ACC112 (cell line): ENCODE measurements around the gene C1orf56.
"Not testable (repeated sequence)": the region's sequence is repeated elsewhere in the genome, so short reads cannot be mapped to it uniquely, and the experiment has no call there.

ENCODE experiments used
- H2AFZ ChIP-seq: fragments of 200-600 bp; sonication (generic); one replicate; pipeline ENCODE4 v1.6.0; 2017; ENCODE audit warnings: antibody characterized with exemption, low read length; ENCODE audit not compliant: unreplicated experiment
- H3K27ac ChIP-seq: fragments of 200-600 bp; sonication (generic); 2 replicates; pipeline ENCODE4 v1.5.1; 2014; ENCODE audit warnings: low read depth, mild to moderate bottlenecking, antibody characterized with exemption, low read length, moderate library complexity
- H3K27me3 ChIP-seq: fragments of 200-600 bp; sonication (generic); 2 replicates; pipeline ENCODE4 v1.6.1; 2014; ENCODE audit warnings: mild to moderate bottlenecking, antibody characterized with exemption, low read length, moderate library complexity, mixed read lengths; ENCODE audit not compliant: insufficient read depth
- H3K36me3 ChIP-seq: fragments of 200-600 bp; sonication (generic); 2 replicates; pipeline ENCODE4 v1.6.1; 2016; ENCODE audit warnings: mild to moderate bottlenecking, antibody characterized with exemption, low read length, moderate library complexity, mixed read lengths; ENCODE audit not compliant: insufficient read depth
- H3K4me1 ChIP-seq: fragments of 200-600 bp; sonication (generic); one replicate; pipeline ENCODE4 v1.6.1; 2016; ENCODE audit warnings: low read length, mixed read lengths; ENCODE audit not compliant: insufficient read depth, unreplicated experiment, control insufficient read depth
- H3K4me3 ChIP-seq: fragments of 200-600 bp; sonication (generic); 2 replicates; pipeline ENCODE4 v1.5.1; 2014; ENCODE audit warnings: mild to moderate bottlenecking, low read depth, low read length
- H3K79me2 ChIP-seq: fragments of 200-600 bp; sonication (generic); one replicate; pipeline ENCODE4 v1.6.0; 2016; ENCODE audit warnings: low read length; ENCODE audit not compliant: control insufficient read depth, unreplicated experiment, insufficient read depth

Gene C1orf56

DNA sequence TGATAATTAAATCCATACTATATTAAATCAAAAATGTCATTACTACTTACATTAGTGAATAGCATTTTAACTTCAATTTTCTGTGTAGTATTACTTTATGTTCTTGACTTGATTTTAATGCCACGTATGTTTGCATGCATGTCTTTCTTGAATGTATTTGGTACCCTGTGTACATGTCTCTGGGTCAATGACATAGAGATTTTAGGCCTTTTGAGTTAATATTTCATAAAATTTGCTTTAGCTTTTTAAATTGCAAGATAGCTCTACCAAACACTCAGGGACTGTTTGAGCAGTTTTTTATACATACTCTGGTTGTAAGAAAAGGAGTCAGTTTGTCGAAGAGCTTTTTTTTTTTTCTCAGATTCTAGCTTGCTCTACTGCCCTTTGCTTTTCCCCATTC is 14.2 kb downstream of the C1orf56 start:
- H3K4me3 ChIP-seq, result peak overlapping the region; percentile 83
- peak overlapping the region; percentile 99 for H3K27ac ChIP-seq
- peaks cover 18% of the 10 kb centered on the region for H3K4me1 ChIP-seq
- no peaks in the 10 kb centered on the region for H3K36me3 ChIP-seq
- H3K27me3 ChIP-seq, result no peaks in the 10 kb centered on the region
- H2AFZ ChIP-seq, result peak overlapping the region; percentile 29
- peaks cover 93% of the 10 kb centered on the region for H3K79me2 ChIP-seq

DNA sequence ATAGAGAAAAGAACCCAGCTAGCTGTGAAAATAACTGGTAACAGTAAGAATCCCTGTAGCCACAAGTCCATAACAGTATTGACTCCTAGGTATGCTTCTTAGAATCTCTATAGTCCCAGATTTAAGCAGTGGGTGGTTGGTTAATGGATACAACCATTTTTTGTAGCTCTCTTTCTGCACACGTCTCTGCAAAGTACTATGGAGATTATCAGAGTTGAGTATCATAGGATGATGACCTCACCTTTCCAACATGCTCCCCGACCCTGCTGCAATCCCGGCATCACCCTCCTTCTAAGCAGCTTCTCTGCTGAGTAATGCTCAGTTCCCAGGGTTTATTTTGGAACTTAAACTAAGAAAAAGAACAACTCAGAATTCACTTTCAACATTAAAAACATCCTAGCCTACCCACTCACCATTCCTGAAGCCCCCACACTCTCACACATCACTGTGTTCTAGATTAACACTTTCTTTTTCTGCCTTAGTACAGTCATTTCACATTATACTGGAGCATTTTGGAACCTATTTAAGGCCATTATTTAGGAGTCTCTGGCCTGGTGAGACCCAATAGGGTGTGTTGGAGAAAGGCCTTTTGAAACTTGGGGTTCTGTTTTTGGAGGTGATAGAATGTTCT is 15.3 kb downstream of the C1orf56 start:
- no peaks in the 10 kb centered on the region for H3K27me3 ChIP-seq
- no peaks in the 10 kb centered on the region for H3K36me3 ChIP-seq
- peak overlapping the region; percentile 99 for H3K27ac ChIP-seq
- peak overlapping the region; percentile 53 for H2AFZ ChIP-seq
- peak overlapping the region; percentile 68 for H3K4me3 ChIP-seq
- peaks cover 15% of the 10 kb centered on the region for H3K4me1 ChIP-seq
- peaks cover 90% of the 10 kb centered on the region for H3K79me2 ChIP-seq

DNA sequence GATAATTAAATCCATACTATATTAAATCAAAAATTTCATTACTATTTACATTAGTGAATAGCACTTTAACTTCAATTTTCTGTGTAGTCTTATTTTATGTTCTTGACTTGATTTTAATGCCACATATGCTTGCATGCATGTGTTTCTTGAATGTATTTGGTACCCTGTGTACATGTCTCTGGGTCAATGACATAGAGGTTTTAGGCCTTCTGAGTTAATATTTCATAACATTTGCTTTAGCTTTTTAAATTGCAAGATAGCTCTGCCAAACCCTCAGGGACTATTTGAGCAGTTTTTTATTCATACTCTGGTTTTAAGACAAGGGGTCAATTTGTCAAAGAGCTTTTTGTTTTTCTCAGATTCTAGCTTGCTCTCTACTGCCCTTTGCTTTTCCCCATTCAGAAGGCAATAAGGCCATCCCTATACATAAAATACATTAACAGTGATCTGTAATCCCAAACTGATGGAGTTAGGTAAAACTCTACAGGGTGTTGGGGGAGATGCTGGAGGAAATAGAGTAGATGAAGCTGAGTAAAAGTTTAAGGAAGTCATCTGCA is 17.6 kb downstream of the C1orf56 start:
- Histone ChIP-seq H3K4me1 (peaks cover 25% of the 10 kb centered on the region), H3K4me3 (no peak overlapping the region), H3K27me3 (no peaks in the 10 kb centered on the region), H2AFZ (no peak overlapping the region), H3K79me2 (peaks cover 77% of the 10 kb centered on the region), H3K36me3 (peaks cover 3% of the 10 kb centered on the region; the same call in 1 of the 2 replicates), H3K27ac (no peak overlapping the region)

DNA sequence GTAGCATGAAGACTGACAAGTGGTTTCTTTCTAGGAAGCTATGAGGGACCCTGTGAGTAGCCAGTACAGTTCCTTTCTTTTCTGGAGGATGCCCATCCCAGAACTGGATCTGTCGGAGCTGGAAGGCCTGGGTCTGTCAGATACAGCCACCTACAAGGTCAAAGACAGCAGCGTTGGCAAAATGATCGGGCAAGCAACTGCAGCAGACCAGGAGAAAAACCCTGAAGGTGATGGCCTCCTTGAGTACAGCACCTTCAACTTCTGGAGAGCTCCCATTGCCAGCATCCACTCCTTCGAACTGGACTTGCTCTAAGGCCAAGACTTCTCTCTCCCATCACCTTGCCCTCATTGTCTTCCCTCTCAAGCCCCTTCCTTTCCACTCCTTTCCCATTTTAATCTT is 19.6 kb downstream of the C1orf56 start:
- peaks cover 64% of the 10 kb centered on the region for H3K79me2 ChIP-seq
- peaks cover 24% of the 10 kb centered on the region for H3K4me1 ChIP-seq
- peaks cover 3% of the 10 kb centered on the region; the same call in 1 of the 2 replicates for H3K36me3 ChIP-seq
- H3K27ac ChIP-seq, result peak overlapping the region; percentile 97; the same call in 1 of the 2 replicates
- no peaks in the 10 kb centered on the region for H3K27me3 ChIP-seq
- no peak overlapping the region for H2AFZ ChIP-seq
- H3K4me3 ChIP-seq, result no peak overlapping the region

DNA sequence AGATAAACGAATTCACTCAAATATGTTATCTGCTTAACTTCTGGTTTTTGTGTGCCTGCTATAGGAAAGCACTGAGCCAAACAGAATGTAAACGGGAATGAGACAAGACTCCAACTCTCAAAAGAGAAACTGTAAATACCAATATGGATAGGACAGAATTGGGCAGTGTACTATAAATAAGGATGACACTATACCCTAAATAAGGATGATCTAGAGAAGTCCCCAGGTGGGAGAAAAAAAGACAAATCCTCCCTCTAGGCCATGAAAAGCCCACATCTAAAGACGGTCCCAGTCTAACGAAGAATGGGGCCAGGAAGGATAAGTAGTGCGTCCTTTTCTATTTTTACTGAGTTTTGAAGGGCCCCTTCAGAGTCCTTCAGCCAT is 21.5 kb downstream of the C1orf56 start:
- peaks cover 3% of the 10 kb centered on the region; the same call in 1 of the 2 replicates for H3K36me3 ChIP-seq
- H3K4me1 ChIP-seq, result peaks cover 24% of the 10 kb centered on the region
- H3K27ac ChIP-seq, result peak overlapping the region; percentile 97
- peaks cover 52% of the 10 kb centered on the region for H3K79me2 ChIP-seq
- H3K27me3 ChIP-seq, result no peaks in the 10 kb centered on the region
- no peak overlapping the region for H3K4me3 ChIP-seq
- no peak overlapping the region for H2AFZ ChIP-seq

DNA sequence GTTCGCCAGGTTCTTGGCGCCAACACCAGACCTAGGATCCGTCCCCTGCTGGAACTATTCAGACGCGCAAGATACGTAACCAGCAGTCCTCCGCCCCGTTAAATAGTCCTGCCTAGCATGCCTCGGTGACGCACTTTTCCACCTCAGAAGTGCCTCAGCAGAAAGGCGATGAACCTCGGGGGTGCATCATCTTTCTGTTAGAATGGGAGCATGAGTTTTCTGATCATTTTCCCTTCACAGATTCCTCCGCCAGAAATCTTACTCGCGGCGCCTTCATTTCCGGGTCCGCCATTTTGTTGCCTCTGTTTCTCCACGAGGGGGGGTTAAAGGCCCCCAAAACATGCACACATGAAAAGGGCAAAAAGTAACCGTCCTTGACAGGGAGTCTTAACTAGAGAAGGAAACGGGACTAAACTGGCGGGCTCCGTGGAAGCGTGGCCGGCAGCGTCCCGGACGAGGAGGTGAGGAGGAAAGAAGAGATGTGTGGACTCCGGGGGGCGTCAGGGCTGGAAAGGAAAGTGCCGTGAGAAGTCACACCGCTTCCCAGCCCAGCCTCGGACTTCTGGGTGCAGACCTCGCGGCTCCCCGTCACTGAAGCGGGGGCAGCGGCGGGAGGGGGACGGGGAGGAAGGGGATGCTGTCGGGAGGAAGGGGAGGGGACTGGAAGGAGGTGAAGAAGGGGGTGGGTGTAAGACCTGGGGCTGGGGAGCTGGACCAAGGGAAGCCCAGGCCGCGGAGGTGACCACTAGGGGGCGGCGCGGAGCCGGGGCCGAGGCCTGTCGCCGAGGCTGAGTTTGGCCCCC is 23.1 kb downstream of the C1orf56 start, which contains the start of gene GABPB2:
Gene GABPB2, plus strand, starts transcription at position 288 of the 803 bp plus-strand sequence. CDS start 17,429 bp downstream, outside the sequence.
- H3K27me3 ChIP-seq, result no peaks in the 10 kb centered on the region
- peak within 1 kb of the TSS; percentile 97 for H3K27ac ChIP-seq
- peak within 1 kb of the TSS; percentile 48 for H2AFZ ChIP-seq
- H3K4me3 ChIP-seq, result peak within 1 kb of the TSS; percentile 87
- H3K4me1 ChIP-seq, result peaks cover 24% of the 10 kb centered on the region
- peaks cover 3% of the 10 kb centered on the region; the same call in 1 of the 2 replicates for H3K36me3 ChIP-seq
- H3K79me2 ChIP-seq, result peaks cover 36% of the 10 kb centered on the region

DNA sequence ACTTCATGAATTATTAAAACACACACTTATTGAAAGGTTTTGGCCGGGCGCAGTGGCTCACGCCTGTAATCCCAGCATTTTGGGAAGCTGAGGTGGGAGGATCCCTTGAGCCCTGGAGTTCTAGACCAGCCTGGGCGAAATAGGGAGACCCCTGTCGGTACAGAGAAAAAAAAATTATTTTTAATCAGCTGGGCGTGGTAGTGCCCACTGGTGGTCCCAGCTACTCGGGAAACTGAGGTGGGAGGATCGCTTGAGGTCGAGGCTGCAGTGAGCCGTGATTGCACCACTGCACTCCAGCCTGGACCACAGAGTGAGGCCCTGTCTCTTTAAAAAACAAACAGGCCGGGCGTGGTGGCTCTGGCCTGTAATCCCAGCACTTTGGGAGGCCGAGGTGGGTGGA is 24.7 kb downstream of the C1orf56 start:
- peak overlapping the region; percentile 97; the same call in 1 of the 2 replicates for H3K27ac ChIP-seq

DNA sequence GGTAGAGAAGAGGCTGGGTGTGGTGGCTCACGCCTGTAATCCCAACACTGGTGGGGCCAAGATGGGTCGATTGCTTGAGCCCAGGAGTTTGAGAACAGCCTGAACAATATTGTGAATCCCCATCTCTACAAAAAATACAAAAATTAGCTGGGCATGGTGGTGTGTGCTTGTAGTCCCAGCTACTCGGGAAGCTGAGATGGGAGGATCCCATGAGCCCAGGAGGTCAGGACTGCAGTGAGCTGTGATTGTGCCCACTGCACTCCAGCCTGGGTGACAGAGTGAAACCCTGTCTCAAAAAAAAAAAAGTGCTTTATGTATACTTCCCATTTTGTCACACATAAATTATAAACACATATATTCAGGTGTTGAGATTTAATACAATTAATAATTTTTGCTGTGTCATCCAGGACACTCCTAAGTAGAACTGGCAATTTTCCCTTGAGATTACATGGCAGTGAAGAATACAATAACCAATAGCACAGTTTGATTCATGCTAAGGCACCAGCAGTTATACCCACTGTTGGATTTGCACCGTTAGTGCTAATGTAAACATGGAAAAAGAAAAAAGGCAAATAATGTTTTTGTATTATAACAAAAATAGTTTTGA is 38.5 kb downstream of the C1orf56 start:
- H3K27me3 ChIP-seq, result no peaks in the 10 kb centered on the region
- H3K4me3 ChIP-seq, result no peak overlapping the region
- no peaks in the 10 kb centered on the region for H3K79me2 ChIP-seq
- no peak overlapping the region for H3K27ac ChIP-seq
- no peaks in the 10 kb centered on the region for H3K4me1 ChIP-seq
- H3K36me3 ChIP-seq, result no peaks in the 10 kb centered on the region
- no peak overlapping the region for H2AFZ ChIP-seq

More for the DNA sequence above, 24.7 kb downstream of the C1orf56 start:
- Histone ChIP-seq H3K27me3 (no peaks in the 10 kb centered on the region), H3K4me3 (peak overlapping the region; percentile 87; the same call in 1 of the 2 replicates), H3K4me1 (peaks cover 24% of the 10 kb centered on the region), H3K36me3 (peaks cover 3% of the 10 kb centered on the region; the same call in 1 of the 2 replicates), H2AFZ (no peak overlapping the region), H3K79me2 (peaks cover 25% of the 10 kb centered on the region)

DNA sequence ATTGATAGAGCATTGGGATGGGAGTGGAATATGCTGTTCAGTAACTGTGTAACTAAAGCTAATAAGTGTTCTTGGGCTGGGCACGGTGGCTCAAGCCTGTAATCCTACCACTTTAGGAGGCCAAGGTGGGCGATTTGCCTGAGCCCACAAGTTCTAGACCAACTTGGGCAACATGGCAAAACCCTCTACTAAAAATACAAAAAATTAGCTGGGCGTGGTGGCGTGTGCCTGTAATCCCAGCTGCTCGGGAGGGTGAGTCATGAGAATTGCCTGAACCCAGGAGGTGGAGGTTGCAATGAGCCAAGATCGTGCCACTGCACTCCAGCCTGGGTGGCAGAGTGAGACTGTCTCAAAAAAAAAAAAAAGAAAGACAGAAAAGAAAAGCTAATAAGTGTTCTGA is 49.9 kb downstream of the C1orf56 start:
- H3K4me1 ChIP-seq, H3K4me3 ChIP-seq, H3K79me2 ChIP-seq, H3K27me3 ChIP-seq, H2AFZ ChIP-seq, H3K36me3 ChIP-seq: not testable (repeated sequence)
- H3K27ac ChIP-seq, result 0 out of 2 replicates have a peak overlapping the region, but pooled peaks have one; percentile 6

DNA sequence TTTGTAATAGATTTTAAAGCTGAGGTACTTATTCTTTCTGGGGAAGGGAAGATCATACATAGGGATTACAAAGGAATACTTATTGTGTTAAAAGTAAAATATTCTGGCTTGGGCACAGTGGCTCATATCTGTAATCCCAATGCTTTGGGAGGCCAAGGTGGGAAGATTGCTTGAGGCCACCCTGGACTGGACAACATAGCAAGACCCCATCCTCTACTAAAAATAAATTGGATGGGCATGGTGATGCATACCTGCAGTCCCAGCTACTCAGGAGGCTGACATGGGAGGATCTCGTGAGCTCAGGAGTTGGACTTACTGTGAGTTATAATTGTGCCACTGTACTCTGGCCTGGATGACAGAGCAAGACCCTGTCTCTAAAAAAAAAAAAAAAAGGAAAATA is 50.6 kb downstream of the C1orf56 start:
- Histone ChIP-seq H2AFZ (no peak overlapping the region), H3K79me2 (no peaks in the 10 kb centered on the region), H3K4me1 (peaks cover 9% of the 10 kb centered on the region), H3K27me3 (no peaks in the 10 kb centered on the region), H3K4me3 (no peak overlapping the region), H3K27ac (no peak overlapping the region), H3K36me3 (no peaks in the 10 kb centered on the region)
